IPS-18a (cell line): ENCODE results near the gene MB21D2.

Experiments used
- H3K27ac ChIP-seq: one replicate; pipeline ENCODE4 v1.5.1; 2013; ENCODE audit warnings: low read length
- H3K27me3 ChIP-seq: one replicate; pipeline ENCODE4 v1.6.1; 2013; ENCODE audit warnings: mild to moderate bottlenecking, low read length; ENCODE audit not compliant: control insufficient read depth, insufficient read depth
- H3K36me3 ChIP-seq: one replicate; pipeline ENCODE4 v1.6.1; 2013; ENCODE audit warnings: low read depth, low read length; ENCODE audit not compliant: control insufficient read depth
- H3K4me1 ChIP-seq: one replicate; pipeline ENCODE4 v1.6.1; 2013; ENCODE audit warnings: low read depth, low read length; ENCODE audit not compliant: control insufficient read depth
- H3K4me3 ChIP-seq: one replicate; pipeline ENCODE4 v1.5.1; 2013; ENCODE audit warnings: low read length
- H3K9ac ChIP-seq: one replicate; pipeline ENCODE4 v1.6.1; 2013; ENCODE audit warnings: mild to moderate bottlenecking, low read length, moderate library complexity
- H3K9me3 ChIP-seq: one replicate; pipeline ENCODE4 v1.6.1; 2013; ENCODE audit warnings: low read depth, low read length; ENCODE audit not compliant: control insufficient read depth

The MB21D2 gene

DNA sequence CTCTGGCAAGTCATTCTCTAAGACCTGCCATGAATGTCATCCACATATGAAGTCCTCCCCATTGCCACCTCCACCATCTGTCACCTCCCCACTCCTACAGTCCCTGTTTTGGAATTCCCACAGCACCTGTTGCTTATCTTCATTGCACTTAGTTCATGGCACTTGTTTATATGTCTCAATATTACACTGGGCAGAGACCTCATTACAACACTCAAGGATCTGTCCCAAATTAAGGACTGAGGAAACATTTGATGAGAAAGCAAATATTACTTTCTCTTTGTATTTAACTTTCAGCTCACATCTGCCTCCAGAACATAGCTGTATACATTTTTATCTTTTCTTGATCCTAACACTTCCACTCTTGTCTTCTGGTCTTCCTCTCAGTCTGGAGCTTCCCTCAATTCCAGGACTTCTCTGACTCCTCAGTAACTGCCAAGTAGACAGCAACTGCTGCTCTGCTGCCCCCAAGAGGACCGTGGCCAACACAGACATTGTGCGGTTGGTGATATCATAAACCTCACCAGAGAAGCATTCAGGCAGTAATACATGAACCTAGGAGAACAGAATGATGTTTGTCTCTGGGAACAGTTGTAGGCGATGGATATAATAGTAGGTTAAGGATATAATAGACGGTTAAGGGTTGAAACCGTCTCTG, 145.3 kb downstream of the MB21D2 start:
- Histone ChIP-seq H3K9ac (no peak overlapping the region), H3K27ac (no peak overlapping the region), H3K27me3 (no peaks in the 10 kb centered on the region), H3K9me3 (peaks cover 12% of the 10 kb centered on the region), H3K4me1 (no peaks in the 10 kb centered on the region), H3K4me3 (no peak overlapping the region), H3K36me3 (no peaks in the 10 kb centered on the region)

- Histone ChIP-seq H3K4me1 (no peaks in the 10 kb centered on the region), H3K9me3 (no peaks in the 10 kb centered on the region), H3K27me3 (no peaks in the 10 kb centered on the region), H3K9ac (no peak overlapping the region), H3K4me3 (no peak overlapping the region), H3K27ac (no peak overlapping the region), H3K36me3 (no peaks in the 10 kb centered on the region)
Observed at GRCh38 chr3:192758654-192759053, 159.0 kb downstream of the MB21D2 start.

- Histone ChIP-seq H3K4me1 (peaks cover 31% of the 10 kb centered on the region), H3K9ac (no peak overlapping the region), H3K36me3 (no peaks in the 10 kb centered on the region), H3K9me3 (no peaks in the 10 kb centered on the region), H3K4me3 (no peak overlapping the region), H3K27me3 (no peaks in the 10 kb centered on the region), H3K27ac (no peak overlapping the region)
Observed at GRCh38 chr3:192751148-192751547, 166.5 kb downstream of the MB21D2 start.

DNA sequence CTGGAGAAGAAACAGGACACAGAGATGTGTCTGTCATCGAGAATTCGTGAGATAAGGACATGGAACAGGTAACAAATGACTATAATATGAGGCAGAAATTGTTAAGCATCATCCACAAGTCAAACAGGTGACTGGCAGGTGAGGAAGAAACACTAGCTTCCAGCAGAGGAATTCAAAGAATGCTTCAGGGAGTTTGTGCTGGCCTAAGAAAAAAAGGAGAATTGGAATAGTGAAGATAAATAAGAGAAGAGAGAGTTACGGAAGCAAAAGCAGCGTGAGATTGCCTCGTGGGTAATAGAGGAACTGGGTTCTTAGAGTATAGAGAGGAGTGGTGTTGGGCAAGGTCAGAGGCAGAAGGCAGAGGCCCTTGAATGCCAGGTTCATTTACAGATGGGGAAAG, 167.5 kb downstream of the MB21D2 start:
- H3K9me3 ChIP-seq, result no peaks in the 10 kb centered on the region
- peaks cover 32% of the 10 kb centered on the region for H3K4me1 ChIP-seq
- no peak overlapping the region for H3K4me3 ChIP-seq
- H3K27me3 ChIP-seq, result no peaks in the 10 kb centered on the region
- H3K27ac ChIP-seq, result no peak overlapping the region
- no peaks in the 10 kb centered on the region for H3K36me3 ChIP-seq
- no peak overlapping the region for H3K9ac ChIP-seq

GRCh38 chr3:192747746-192748145, 169.9 kb downstream of the MB21D2 start:
- Histone ChIP-seq H3K27me3 (no peaks in the 10 kb centered on the region), H3K4me1 (peaks cover 33% of the 10 kb centered on the region), H3K9me3 (no peaks in the 10 kb centered on the region), H3K36me3 (no peaks in the 10 kb centered on the region), H3K27ac (no peak overlapping the region), H3K9ac (no peak overlapping the region), H3K4me3 (peak overlapping the region; percentile 4)

- H3K9ac ChIP-seq, result no peak overlapping the region
- no peaks in the 10 kb centered on the region for H3K27me3 ChIP-seq
- H3K4me1 ChIP-seq, result peaks cover 33% of the 10 kb centered on the region
- H3K9me3 ChIP-seq, result no peaks in the 10 kb centered on the region
- no peaks in the 10 kb centered on the region for H3K36me3 ChIP-seq
- H3K4me3 ChIP-seq, result peak overlapping the region; percentile 4
- no peak overlapping the region for H3K27ac ChIP-seq
Observed at GRCh38 chr3:192747145-192747544, 170.5 kb downstream of the MB21D2 start.
